Measurements from ENCODE around the gene OR2AT4.
"Not testable (repeated sequence)": the region's sequence is repeated elsewhere in the genome, so short reads cannot be mapped to it uniquely, and the experiment has no call there.

The OR2AT4 gene

DNA sequence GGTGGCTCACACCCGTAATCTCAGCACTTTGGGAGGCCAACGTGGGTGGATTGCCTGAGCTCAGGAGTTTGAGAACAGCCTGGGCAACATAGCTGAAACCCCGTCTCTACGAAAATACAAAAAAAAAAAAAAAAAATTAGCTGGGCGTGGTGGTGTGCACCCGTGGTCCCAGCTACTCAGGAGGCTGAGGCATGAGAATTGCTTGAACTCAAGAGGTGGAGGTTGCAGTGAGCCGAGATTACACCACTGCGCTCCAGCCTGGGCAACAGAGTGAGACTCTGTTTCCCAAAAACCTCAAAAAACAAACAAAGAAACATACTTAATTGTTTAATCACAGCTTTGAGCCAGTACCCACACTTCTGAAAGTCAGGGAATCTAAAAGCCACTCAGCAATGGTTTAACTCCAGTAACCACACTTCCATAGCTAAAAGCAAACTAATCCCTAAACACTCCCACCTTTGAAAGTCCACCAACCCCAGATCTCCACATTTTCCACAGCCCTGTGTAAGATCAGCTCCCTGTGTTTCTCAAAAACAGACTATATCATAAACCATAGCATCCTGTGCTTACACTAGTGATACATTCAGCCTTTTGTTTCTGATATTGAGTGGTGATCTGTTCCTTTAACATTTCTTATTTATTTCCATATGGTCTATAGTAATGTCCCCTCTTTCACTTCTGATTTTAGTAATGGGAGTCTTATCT is 4.9 kb upstream of the OR2AT4 start:
- no peak for DNase-seq

- no peak for DNase-seq
These were observed 3.6 kb upstream of the OR2AT4 start for GRCh38 chr11:75100314-75100713.

DNA sequence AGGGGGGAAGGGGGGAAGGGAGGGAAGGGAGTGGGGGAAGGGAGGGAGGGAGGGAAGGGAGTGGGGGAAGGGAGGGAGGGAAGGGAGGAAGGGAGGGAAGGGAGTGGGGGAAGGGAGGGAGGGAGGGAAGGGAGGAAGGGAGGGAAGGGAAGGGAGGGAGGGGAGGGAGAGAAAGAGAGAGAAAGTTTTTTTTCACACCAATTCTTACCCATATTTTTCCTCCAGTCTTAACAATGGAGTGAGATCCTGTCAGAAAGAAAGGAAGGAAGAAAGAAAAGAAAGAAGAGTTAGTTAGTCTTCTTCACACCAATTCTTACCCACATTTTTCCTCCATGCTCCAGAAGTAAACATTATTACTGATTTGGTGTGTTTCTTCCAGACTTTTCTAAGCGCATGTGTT is 3.0 kb upstream of the OR2AT4 start:
- DNase-seq, result no peak

DNA sequence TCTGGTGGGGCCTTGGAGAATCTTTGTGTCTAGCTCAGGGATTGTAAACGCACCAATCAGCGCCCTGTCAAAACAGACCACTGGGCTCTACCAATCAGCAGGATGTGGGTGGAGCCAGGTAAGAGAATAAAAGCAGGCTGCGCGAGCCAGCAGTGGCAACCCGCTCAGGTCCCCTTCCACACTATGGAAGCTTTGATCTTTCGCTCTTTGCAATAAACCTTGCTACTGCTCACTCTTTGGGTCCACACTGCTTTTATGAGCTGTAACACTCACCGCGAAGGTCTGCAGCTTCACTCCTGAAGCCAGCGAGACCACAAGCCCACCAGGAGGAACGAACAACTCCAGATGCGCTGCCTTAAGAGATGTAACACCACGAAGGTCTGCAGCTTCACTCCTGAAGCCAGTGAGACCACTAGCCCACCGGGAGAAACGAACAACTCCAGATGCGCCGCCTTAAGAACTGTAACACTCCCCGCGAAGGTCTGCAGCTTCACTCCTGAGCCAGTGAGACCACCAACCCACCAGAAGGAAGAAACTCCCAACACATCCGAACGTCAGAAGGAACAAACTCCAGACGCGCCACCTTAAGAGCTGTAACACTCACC is 2.3 kb upstream of the OR2AT4 start:
- DNase-seq, result not testable (repeated sequence)

DNA sequence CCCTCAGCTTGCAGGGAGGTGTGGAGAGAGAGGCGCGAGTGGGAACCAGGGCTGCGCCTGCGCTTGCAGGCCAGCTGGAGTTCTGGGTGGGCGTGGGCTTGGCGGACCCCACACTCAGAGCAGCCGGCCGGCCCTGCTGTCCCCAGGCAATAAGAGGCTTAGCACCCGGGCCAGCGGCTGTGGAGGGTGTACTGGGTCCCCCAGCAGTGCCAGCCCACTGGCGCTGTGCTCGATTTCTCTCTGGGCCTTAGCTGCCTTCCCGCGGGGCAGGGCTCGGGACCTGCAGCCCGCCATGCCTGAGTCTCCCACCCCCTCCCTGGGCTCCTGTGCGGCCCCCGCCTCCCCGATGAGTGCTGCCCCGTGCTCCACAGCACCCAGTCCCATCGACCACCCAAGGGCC is 1.5 kb upstream of the OR2AT4 start:
- not testable (repeated sequence) for DNase-seq

DNA sequence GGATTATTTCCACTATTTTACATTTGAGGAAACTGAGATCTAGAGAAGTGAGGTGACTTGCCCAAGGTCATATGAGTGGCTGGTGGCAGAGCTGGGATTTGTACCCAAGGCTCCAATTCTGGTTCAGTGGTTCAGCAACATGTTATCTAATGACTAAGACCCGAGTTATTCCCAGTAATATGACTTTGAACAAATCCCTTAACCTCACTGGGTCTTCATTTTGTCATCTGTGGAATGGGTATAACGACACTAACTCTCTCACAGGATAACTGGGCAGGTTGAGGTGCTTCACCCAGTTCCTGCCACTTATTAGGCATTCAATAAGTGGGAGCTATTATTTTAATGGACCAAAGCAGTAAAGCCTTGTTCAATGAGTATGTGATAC is 489 bp upstream of the OR2AT4 start:
- DNase-seq, result no peak

- not testable (repeated sequence) for DNase-seq
These were observed 2.3 kb downstream of the OR2AT4 start for GRCh38 chr11:75094382-75094781.

- DNase-seq, result no peak
These were observed 6.0 kb downstream of the OR2AT4 start for GRCh38 chr11:75090671-75091177.

DNA sequence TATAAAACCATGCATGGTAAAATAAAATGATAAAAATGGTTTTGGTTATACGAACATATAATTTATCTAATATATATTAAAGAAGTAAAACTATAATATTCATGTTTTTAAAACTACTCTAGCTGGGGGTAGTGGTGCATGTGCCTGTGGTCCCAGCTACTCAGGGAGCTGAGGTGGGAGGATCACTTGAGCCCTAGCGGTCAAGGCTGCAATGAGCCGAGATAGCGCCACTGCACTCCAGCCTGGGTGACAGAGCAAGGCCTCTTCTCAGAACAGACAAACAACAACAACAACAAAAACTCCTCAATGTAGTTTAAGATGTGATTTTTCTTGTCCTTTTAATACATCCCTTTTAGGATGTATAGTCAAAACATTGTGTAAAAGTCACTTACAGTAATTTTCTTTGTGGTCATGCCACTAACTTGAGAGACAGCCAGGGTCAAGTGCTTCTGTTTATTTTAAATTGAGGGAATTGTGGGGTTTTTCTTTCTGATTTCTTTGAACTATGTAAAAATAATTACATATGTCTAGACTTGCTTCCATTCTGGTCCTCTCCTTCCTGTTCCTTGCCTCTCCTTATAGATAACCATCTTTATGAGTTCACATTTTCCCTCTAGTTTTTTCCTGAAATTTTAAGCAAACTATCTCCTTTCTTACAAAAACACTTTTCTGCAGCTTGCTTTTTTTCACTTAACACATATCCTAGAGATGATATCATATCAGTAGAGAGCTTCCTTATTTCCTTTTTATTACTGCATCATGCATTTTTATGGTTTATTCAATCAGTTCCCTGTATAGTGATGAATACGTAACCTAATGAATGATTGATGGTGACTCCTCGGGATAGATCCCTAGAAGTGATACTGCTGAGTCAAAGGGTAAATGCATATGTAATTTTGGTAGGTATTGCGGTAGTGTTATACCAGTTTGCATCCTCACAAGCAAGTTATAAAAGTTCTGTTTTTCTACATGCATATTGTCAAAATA is 9.1 kb downstream of the OR2AT4 start:
- DNase-seq, result no peak

DNA sequence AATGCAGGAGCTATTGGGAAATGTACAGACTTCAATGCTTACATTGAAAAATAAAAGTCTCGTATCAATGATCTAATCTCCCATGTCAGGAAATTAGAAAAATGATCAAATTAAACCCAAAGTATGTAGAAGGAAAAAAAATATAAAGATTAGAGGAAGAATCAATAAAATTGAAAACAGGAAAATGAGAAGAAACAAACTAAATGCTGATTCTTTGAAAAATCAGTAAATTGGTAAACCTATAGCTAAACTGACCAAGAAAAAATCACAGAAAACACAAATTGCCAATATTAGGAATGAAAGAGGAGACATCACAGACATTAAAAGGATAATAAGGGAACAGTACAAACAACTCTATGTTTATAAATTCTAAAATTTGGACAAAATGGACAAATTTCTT is 11.8 kb downstream of the OR2AT4 start:
- DNase-seq, result no peak

- DNase-seq, result no peak
These were observed 13.5 kb downstream of the OR2AT4 start for GRCh38 chr11:75083217-75083605.

DNA sequence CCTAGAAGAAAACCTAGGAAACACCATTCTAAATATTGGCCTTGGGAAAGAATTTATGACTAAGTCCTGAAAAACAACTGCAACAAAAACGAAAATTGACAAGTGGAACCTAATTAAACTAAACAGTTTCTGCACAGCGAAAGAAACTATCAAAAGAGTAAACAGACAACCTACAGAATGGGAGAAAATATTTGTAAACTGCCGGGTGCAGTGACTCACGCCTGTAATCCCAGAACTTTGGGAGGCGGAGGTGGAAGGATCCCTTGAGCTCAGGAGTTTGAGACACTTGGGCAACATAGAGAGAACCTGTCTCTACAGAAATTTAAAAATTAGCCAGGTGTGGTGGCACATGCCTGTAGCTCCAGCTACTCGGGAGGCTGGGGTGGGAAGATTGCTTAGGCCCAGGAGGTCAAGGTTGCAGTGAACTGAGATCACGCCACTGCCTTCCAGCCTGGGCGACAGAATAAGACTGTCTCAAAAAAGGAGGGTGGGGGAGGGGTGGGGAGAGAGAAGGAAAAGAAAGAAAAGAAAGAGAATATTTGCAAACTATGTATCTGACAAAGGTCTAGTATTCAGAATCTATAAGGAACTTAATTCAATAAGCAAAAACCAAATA is 14.0 kb downstream of the OR2AT4 start:
- DNase-seq, result no peak

DNA sequence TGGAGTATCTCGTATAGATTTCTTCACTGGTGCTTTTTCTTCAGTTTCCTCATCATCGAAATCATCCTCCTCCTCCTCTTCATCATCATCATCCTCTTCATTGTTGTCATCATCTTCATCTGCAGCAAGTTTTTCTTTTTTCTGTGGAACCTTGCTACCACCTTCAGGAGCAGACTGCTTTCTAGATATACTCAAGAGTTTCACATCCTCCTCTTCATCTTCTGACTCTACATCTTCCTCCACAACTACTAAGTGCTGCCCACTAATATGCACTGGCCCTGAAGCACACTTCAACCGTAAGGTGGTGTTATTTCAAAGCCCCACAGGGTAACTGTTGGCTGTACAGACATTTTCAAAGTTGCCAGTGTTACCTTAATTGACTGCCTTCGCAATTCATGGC is 17.1 kb downstream of the OR2AT4 start:
- DNase-seq, result no peak

DNA sequence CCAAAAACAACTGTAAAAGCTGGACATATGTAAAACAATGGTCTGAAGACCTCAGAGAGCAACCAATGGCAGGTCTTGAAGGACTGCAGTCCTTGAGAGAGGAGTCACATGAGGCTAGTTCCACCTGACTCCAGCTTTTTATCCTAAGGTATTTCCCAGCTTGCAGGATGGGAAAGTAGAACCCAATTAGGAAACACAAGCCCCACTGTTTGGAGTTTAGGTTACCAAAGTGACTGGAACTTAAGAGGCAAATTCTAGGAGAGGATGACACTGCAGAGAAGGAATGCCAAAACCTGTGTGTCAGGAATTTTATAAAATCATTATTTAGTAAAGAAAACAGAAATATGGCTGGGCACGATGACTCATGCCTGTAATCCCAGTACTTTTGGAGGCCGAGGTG is 18.4 kb downstream of the OR2AT4 start:
- DNase-seq, result no peak

DNA sequence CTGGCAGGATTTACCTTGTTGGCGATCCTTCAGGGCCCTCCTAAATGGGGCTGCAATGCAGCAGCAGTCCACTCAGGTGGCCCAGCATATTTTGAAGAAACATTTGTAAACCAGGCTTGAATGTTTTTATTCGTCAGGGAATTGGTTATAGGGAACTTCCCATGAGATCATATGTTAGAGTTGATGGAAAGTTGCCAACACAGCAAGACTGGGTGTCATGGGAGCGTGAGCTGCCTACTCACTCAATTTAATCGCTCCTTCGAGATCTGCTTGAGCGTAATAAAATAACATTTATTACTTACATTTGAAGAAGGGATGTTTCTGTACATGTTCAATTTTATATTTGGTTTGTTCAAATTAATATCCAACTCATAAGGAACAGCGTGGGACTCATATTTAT is 19.4 kb downstream of the OR2AT4 start:
- DNase-seq, result no peak

DNA sequence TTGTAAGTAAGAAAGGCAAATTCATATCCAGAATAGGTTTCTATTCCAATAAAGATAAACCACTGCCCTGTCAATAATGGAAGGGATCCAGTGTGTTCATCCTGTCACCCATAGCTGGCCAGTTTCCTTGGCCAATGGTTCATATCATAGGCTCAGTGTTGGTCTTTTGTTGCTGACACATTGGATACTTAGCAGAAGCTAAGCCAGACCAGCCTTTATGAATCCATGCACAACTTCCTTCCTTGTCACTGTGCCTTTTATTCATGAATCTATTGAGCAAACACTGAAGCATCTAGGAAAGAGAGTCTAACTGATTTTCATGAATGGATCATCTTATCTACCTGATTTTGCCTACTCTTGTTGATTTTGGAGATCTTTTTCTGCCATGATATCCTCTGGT is 20.0 kb downstream of the OR2AT4 start:
- no peak for DNase-seq

- DNase-seq, result no peak
These were observed 23.1 kb downstream of the OR2AT4 start for GRCh38 chr11:75073459-75074190.

GRCh38 chr11:75072582-75072981 is 24.1 kb downstream of the OR2AT4 start:
- no peak for DNase-seq

GRCh38 chr11:75069473-75069872 is 27.2 kb downstream of the OR2AT4 start:
- no peak for DNase-seq

- DNase-seq, result no peak
These were observed 27.7 kb downstream of the OR2AT4 start for GRCh38 chr11:75068993-75069392.

- no peak for DNase-seq
These were observed 28.1 kb downstream of the OR2AT4 start for GRCh38 chr11:75068559-75068958.

DNA sequence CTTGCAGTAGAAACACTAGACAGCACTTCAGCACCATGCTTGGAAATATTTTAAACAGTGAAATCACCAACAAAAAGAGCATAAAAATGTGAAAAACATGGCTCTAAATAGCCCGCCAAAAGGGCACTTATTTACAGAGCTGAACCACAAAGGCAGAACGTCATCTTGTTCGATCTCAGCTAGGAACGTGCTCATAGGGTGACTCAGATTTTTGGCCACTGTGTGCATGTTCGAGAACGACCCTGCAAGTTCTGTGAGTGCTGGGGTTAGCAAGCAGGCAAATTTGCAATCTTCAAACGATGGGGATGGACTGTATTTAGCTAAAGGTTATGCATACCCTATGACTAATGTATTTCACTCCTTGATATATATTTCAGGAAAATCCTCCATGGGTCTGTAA is 30.6 kb downstream of the OR2AT4 start:
- no peak for DNase-seq

Data from activated CD4-positive, CD25-positive, alpha-beta regulatory T cell (primary cell).